Neural cell (in vitro differentiated cells): ENCODE results near the gene LCE1D.

Source experiments
- EP300 ChIP-seq: fragments of 450-650 bp; conservative IDR thresholded peaks from 2 replicates; pipeline ENCODE4 v1.6.1; 2014; ENCODE audit warnings: antibody characterized with exemption, mild to moderate bottlenecking, moderate library complexity; ENCODE audit not compliant: poor library complexity, severe bottlenecking
- EZH2 ChIP-seq: fragments of 200-600, 300-800 bp; shearing (Covaris generic), sonication (generic); IDR thresholded peaks from 2 replicates; pipeline ENCODE4 v1.6.1; 2014; ENCODE audit warnings: antibody characterized with exemption, low read length, borderline replicate concordance, mild to moderate bottlenecking; ENCODE audit not compliant: insufficient read depth, poor library complexity, severe bottlenecking
- TAF1 ChIP-seq: IDR thresholded peaks from 2 replicates; pipeline ENCODE4 v1.6.1; 2012; ENCODE audit warnings: low read depth
- TF ChIP-seq, protein P1 (sequence below): fragments of 450-650 bp; IDR thresholded peaks from 2 replicates; pipeline ENCODE4 v1.5.1; 2014; ENCODE audit warnings: antibody characterized with exemption, mild to moderate bottlenecking, moderate library complexity; ENCODE audit not compliant: poor library complexity, severe bottlenecking

GRCh38 chr1:152836870-152837269 is 40.3 kb downstream of the LCE1D start:
- TF ChIP-seq, protein P1, sequence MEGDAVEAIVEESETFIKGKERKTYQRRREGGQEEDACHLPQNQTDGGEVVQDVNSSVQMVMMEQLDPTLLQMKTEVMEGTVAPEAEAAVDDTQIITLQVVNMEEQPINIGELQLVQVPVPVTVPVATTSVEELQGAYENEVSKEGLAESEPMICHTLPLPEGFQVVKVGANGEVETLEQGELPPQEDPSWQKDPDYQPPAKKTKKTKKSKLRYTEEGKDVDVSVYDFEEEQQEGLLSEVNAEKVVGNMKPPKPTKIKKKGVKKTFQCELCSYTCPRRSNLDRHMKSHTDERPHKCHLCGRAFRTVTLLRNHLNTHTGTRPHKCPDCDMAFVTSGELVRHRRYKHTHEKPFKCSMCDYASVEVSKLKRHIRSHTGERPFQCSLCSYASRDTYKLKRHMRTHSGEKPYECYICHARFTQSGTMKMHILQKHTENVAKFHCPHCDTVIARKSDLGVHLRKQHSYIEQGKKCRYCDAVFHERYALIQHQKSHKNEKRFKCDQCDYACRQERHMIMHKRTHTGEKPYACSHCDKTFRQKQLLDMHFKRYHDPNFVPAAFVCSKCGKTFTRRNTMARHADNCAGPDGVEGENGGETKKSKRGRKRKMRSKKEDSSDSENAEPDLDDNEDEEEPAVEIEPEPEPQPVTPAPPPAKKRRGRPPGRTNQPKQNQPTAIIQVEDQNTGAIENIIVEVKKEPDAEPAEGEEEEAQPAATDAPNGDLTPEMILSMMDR, result no peak
- TF ChIP-seq EP300, result no peak
- no peak for TF ChIP-seq EZH2
- no peak for TF ChIP-seq TAF1
